Body of pancreas (tissue), 4 donors: Measurements from ENCODE around the gene ZNF839. TPM values are rescaled to one million over a fixed set of nuclear protein-coding genes. Genes with fewer than 3 reads are reported as not detected.

ENCODE experiments used
- ATAC-seq: fragments of 150-250 bp; one replicate; pipeline ENCODE4 v1.9.1; 2016
- DNase-seq, 4 donors: peaks; one replicate each; pipeline ENCODE4 v3.0.0-alpha.2; 2019
- H3K27ac ChIP-seq, 4 donors: fragments of 200-600 bp; sonication (generic); 1 replicate in 3 of 4; 2 replicates in 1 of 4; pipeline versions ENCODE4 v1.5.1 to v1.6.1; 2016 to 2019; ENCODE audit warnings: mild to moderate bottlenecking in 1 of 4, mixed read lengths in 1 of 4, moderate library complexity in 1 of 4
- H3K27me3 ChIP-seq, 2 donors: fragments of 200-600 bp; sonication (generic); one replicate each; pipeline ENCODE4 v1.6.0; 2016; ENCODE audit warnings: mild to moderate bottlenecking in 1 of 2
- H3K36me3 ChIP-seq, 2 donors: fragments of 200-600 bp; sonication (generic); replicated peaks in 1 of 2; 2 replicates each; pipeline ENCODE4 v1.5.1; 2016; ENCODE audit warnings: low read depth in 2 of 2; ENCODE audit not compliant: insufficient read depth in 1 of 2
- H3K4me1 ChIP-seq: fragments of 200-600 bp; sonication (generic); one replicate; pipeline ENCODE4 v1.6.0; 2016
- H3K4me3 ChIP-seq, 2 donors: fragments of 200-600 bp; sonication (generic); 1 replicate in 1 of 2; 2 replicates in 1 of 2; pipeline ENCODE4 v1.5.1; 2016 to 2019
- H3K9me3 ChIP-seq, 3 donors: fragments of 200-600 bp; sonication (generic); 1 replicate in 2 of 3; 2 replicates in 1 of 3; pipeline ENCODE4 v1.5.1; 2016
- CTCF ChIP-seq, 7 experiments: fragments of 450-650 bp in 4 of 7; fragments of 200-600 bp in 3 of 7; sonication (generic) in 3 of 7; IDR thresholded peaks; one replicate each; pipeline ENCODE4 v1.5.1; 2016 to 2019; ENCODE audit warnings: antibody characterized with exemption in 7 of 7
- POLR2A ChIP-seq, 3 donors: fragments of 450-650 bp; IDR thresholded peaks; one replicate each; pipeline ENCODE4 v1.6.1; 2016; ENCODE audit warnings: antibody characterized with exemption in 3 of 3, mild to moderate bottlenecking in 2 of 3
- WGBS, 2 donors: methylation state at CpG; one replicate each; pipeline ENCODE4 v1.1.5; 2017; 5-methylcytosine and 5-hydroxymethylcytosine counted together
- intact Hi-C: fragments of 100-400 bp; cut with DNase I; formaldehyde crosslinking; loops from one replicate; pipeline ENCODE4 v1.15.1; 2023
- total RNA-seq, 2 donors: library from RNA; depleted of rRNA; stranded (reverse); fragments of >200 nt; gene quantifications; one replicate each; pipeline ENCODE4 v1.1.0, GENCODE V29; 2016

ZNF839 gene
- total RNA-seq, 2 donors from 2014 or later, result 8.0 to 22.1 TPM

GRCh38 chr14:102335163-102335562, 15.6 kb downstream of the ZNF839 start:
- no peaks in the 10 kb centered on the region for H3K27me3 ChIP-seq
- ATAC-seq (no peak), DNase-seq (no peak)
- TF ChIP-seq CTCF (IDR thresholded peaks at IDR 0.05) (no peak), POLR2A (IDR thresholded peaks at IDR 0.05) (no peak)
- H3K27ac ChIP-seq, result no peak overlapping the region
- H3K4me1 ChIP-seq, result no peaks in the 10 kb centered on the region
- 93 to 95% methylated on average over 7 of the region's 7 CpGs for WGBS, 2 donors
- H3K36me3 ChIP-seq, result peaks cover 0 to 11% of the 10 kb centered on the region in 2 donors
- H3K4me3 ChIP-seq, result no peak overlapping the region
- intact Hi-C loops, result no loop called here
- no peaks in the 10 kb centered on the region for H3K9me3 ChIP-seq

- no peak overlapping the region for H3K27ac ChIP-seq
- no peaks in the 10 kb centered on the region for H3K4me1 ChIP-seq
- H3K4me3 ChIP-seq, result no peak overlapping the region
- no peaks in the 10 kb centered on the region for H3K9me3 ChIP-seq
- DNase-seq, result no peak
- TF ChIP-seq CTCF (IDR thresholded peaks at IDR 0.05), result no peak
- no peak for TF ChIP-seq POLR2A (IDR thresholded peaks at IDR 0.05)
- intact Hi-C loops, result no loop called here
- H3K36me3 ChIP-seq, result peaks cover 0 to 16% of the 10 kb centered on the region in 2 donors
- ATAC-seq, result no peak
- WGBS, 2 donors, result 88 to 91% methylated on average over 7 to 9 of the region's 9 CpGs
- H3K27me3 ChIP-seq, result no peaks in the 10 kb centered on the region
These were observed 19.2 kb downstream of the ZNF839 start for GRCh38 chr14:102338724-102339123.

GRCh38 chr14:102341566-102341965, 22.0 kb downstream of the ZNF839 start:
- no peak for TF ChIP-seq CTCF (IDR thresholded peaks at IDR 0.05)
- no peak for TF ChIP-seq POLR2A (IDR thresholded peaks at IDR 0.05)
- DNase-seq, result no peak
- ATAC-seq, result no peak
- Histone ChIP-seq H3K36me3 (peaks cover 3 to 36% of the 10 kb centered on the region in 2 donors), H3K9me3 (no peaks in the 10 kb centered on the region), H3K4me1 (no peaks in the 10 kb centered on the region), H3K4me3 (no peak overlapping the region), H3K27ac (no peak overlapping the region), H3K27me3 (no peaks in the 10 kb centered on the region)
- 85% methylated on average over 4 to 8 of the region's 8 CpGs for WGBS, 2 donors
- intact Hi-C loops, result no loop called here

- no peak overlapping the region for H3K4me3 ChIP-seq
- H3K9me3 ChIP-seq, result no peaks in the 10 kb centered on the region
- intact Hi-C loops, result no loop called here
- DNase-seq (no peak), ATAC-seq (no peak)
- no peaks in the 10 kb centered on the region for H3K4me1 ChIP-seq
- peaks cover 3 to 39% of the 10 kb centered on the region in 2 donors for H3K36me3 ChIP-seq
- TF ChIP-seq CTCF (IDR thresholded peaks at IDR 0.05), result no peak
- TF ChIP-seq POLR2A (IDR thresholded peaks at IDR 0.05), result no peak
- H3K27me3 ChIP-seq, result no peaks in the 10 kb centered on the region
- H3K27ac ChIP-seq, result no peak overlapping the region
- 85 to 90% methylated on average over 5 of the region's 5 CpGs for WGBS, 2 donors
These were observed 22.7 kb downstream of the ZNF839 start for GRCh38 chr14:102342238-102342637.

- no peak for ATAC-seq
These were observed 24.5 kb downstream of the ZNF839 start for GRCh38 chr14:102344084-102344483.

More at GRCh38 chr14:102344084-102344483, 24.5 kb downstream of the ZNF839 start:
- DNase-seq, result no peak
- intact Hi-C loops, result no loop called here
- H3K36me3 ChIP-seq, result peaks cover 3 to 43% of the 10 kb centered on the region in 2 donors
- H3K27me3 ChIP-seq, result no peaks in the 10 kb centered on the region
- H3K27ac ChIP-seq, result no peak overlapping the region
- H3K4me1 ChIP-seq, result no peaks in the 10 kb centered on the region
- H3K4me3 ChIP-seq, result no peak overlapping the region
- H3K9me3 ChIP-seq, result no peaks in the 10 kb centered on the region
- 80 to 90% methylated on average over 4 to 7 of the region's 7 CpGs for WGBS, 2 donors
- no peak for TF ChIP-seq CTCF (IDR thresholded peaks at IDR 0.05)
- TF ChIP-seq POLR2A (IDR thresholded peaks at IDR 0.05), result no peak
